Stimulated activated CD8-positive, alpha-beta memory T cell treated with anti-CD3 and anti-CD28 coated beads, Interleukin-4, amount 100 ng/mL, for 1 hour (primary cell): ENCODE results near the gene GBX2.

Source experiments
- DNase-seq, 2 donors: peaks; one replicate each; pipeline ENCODE4 v3.0.0-alpha.2; 2020; ENCODE audit warnings: low read depth in 2 of 2, low spot score in 1 of 2

The GBX2 gene

DNA sequence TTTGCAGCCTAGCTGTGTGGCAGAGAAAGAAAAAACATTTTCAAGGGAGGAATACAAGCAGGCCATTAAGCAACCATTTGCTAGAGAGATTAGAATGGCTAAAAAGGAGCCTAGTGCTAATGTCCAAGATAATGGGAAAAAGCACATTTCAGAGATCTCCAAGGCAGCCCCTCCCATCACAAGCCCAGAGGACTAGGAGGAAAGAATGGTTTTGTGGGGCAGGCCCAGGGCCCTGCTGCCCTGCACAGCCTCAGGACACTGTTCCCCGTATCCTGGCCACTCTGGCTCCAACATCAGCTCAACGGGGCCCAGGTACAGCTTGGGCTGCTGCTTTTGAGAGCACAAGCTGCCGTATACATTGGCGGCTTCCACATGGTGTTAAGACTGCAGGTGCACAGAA lies 16.5 kb upstream of the GBX2 start:
- DNase-seq, result no peak

DNA sequence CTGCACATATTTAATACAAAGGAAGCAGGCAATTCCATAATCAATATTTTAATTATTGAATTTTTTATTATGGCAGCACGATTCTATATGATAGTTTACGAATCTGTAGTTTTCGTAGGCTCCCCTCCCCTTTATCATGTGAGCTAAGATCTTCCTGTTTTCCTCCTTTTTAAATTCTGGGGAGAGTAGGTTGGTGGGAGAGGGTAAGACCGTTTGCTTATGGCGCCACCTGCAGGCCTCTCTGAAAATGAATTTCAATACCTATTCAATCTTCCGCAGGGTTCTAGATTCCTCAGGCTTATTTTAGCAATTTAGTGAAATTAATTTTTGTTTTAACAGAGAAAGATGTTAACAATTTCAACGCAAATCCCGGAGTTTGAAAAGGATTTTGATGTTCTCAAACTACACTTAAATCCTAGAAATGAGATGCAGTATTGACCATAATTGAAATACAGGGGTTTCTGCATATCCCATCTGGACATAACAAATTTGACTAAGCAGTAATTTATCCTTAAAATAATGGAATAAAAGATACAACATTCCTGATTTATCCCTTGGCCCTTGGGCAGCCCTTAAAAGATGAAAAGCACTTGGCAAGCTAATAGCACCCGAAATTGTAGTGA lies 12.8 kb upstream of the GBX2 start:
- DNase-seq, result no peak

DNA sequence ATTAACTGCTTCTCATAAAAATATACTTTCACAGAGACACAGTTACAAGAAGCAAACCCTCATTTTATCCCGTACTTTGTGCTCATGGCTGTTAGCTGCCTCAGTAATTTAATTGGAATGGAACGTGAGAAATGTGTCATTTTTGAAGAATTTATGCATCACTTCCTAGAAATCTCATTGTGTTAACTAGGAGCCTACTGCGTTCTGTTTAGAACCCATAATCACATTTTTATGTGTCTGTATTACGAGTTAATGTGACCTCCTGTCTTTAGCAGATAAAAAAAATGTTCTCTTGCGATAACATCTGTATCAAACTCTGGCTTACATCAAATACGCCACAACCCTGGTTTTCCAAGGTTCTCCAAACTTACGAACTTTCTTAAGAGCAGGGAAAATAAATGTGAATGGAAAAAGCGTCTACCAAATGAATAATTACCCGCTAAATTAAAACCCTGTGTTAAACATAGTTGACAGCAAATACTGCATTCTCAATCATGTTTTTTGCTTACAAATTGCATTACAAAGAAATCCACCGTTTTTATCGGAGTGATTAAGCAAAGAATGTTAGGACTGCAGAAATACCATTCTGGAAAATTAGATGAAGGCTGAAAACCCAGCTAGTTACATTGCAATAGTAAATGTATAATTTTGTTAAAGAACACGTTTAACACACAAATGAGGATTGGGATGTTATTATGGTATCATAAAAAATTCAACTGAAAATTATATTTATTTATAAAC lies 12.1 kb upstream of the GBX2 start:
- DNase-seq, result no peak

DNA sequence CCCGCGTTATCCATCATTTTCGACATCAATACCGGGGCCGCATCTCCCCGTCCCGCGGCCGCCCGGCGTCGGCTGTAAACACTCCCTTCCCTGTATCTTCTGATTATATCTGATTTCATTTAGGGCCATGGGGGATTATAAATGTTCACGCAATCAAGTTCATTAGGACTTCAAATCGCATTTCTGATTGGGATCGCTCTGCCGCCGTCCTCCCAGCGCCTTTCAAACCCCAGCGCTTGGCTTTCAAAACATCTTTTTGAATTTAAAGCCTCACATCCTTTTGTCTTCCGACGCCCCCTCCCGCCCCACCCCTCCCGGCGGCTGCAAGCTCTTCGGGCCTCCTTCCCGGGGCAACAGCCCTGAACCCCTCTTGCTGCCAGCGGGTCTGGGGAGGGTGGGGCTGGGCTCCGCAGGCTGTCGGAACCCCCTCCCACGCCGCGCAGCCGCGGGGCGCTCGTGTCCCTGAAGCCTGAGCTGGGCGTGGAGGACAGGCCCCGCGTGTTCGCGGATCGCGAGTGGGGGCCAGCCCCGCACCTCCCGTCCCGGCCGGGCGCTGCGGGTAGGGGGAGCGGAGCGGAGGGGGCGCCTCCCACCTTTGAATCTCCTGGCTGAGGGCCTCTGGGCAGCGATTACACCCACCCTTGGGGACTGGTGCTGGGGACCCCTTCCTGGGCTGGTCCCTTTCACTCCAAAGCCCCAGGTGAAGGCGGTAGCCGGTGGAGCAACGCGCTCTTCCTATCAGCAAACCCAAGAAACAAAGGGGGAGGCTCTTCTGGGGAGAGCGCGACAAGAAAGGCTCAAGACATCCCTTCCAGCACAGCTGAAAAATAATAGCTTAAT lies 11.3 kb upstream of the GBX2 start:
- no peak for DNase-seq

DNA sequence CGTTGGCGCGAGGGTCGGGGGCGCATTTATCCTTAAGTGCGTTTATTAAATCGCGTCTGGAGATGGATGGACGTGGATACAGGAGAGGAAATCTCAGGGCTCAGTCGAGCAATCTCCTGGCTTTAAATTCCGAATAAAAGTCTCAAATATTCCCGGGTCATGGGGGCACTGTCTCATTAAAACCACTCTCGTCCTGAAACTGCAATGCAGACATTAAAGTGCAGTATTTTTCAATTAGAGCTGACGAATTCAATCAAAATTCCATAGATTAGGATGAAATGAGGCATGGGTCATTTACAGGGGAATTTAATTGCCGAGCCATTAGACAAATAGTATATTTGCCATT lies 10.7 kb upstream of the GBX2 start:
- DNase-seq, result no peak

DNA sequence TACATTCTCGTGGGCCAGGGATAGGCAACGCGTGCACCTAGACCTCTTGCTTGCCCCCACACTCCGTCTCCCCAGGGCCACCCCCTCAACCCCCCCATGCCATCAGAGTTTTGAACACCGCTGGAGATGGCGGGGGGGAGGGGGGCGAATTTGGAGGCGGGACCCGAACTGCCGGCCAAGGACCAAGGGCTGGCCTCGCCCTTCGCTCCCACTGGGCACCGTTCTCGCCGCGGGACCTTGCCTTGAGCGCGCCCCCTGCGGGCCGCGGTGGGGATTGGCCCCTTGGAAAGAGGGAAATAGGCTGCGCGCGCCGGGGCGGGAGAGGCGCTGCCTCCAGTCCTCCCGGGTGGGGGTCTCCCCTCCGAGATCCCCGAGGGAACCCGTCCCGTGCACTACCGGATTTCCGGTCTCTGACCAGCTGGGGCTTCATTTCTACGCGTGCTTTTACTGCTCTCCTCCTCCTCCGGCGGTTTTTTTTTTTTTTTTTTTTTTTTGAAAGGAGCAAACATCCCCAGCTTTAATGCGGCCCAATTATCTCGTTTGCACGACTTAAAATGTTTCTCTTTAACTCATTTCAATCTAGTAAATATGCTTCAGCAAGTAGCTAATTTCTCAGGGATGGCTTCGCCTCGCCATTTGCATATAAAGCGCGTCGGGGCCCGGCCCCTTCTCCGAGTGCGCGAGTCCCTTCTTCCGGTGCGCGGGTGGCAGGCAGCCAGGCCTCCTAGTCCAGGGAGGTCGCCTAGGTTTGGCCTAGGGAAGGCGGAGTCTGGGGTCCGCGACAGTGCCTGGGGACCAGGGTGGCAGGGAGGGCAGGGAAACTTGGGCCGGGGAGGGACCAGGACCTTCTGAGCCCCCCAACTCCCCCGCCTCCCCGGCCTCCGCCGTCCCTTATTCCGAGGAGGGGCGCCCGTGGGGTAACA lies 10.0 kb upstream of the GBX2 start:
- DNase-seq, result no peak

DNA sequence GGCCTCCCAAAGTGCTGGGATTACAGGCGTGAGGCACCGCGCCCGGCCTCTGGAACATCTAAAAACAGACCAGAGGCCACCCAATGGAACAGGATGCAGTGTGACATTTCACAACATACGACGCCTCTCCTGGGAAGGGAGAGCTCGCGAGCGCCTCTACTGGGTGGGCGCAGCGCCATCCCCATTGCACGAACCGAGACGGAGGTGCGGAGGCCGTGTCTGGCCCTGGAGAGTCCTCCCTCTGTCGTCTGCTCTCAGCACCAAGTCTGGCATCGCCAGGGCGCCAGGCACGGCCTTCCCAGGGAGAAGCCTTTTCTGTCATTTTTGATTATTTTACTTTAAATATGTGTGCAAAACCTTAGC lies 9.4 kb upstream of the GBX2 start:
- no peak for DNase-seq

DNA sequence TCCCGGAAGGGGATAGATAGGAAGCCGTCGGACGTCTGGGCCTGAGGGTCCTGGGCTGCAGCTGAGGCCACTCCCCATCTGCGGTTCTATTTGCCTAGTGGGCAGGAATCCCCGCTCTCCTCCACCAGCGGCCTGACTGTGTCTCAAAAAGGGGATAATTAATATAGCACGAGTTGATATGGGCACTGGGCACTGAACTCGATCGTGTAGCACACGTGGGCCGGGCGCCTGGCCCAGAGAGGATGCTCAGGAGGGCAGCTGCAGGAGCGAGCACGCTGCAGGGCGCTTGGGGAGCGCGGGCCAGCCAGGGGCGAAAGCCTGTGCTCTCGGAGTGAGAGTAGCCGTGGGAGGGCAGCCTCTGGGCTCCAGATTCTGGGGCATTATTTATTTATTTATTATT lies 8.8 kb upstream of the GBX2 start:
- DNase-seq, result no peak

DNA sequence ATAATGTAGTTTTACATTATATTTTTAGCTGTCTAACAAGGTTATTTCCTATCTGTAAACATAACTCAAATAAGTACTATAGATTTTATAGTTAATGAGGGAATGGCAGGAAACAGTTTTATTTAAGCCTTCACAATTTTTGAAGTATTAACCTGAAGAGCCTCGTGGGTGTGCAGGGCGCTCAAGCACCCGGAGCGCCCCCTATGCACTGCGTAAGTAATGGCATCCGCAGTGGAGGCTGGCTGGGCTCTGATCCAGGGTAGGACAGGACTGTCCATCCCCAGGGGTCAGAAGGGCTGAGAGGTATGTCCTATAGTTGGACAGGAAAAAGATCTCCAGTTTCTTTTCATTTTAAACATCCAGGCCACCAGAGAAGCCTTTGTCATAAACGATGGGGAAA lies 8.2 kb upstream of the GBX2 start:
- DNase-seq, result no peak

DNA sequence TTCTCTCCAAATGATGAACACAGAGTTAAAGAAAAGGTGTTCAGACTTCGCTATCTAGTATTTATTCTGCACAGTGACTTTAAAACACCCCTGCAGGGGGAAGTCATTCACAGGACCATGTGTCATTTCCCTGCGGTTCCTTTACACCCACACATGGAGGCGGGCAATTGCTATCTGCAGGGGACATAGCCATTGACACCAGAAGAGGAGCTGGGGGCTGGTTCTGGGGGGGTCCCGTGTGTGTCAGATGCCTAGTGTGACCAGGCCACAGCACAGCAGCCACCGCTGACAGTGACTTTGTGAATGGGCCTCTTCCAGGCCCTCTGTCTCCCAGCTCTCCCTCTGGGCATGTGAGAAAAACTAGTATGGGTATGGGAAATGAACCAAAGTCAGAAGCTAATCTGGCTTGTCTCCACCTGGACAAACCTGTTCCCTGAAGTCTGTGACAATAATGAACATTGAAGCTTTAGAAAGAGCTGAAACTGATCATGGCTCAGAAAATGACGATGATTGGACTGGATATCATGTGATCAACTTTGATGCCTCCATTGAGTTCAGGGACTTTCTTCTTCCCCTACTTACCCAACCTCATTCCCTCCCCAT lies 7.5 kb upstream of the GBX2 start:
- no peak for DNase-seq

DNA sequence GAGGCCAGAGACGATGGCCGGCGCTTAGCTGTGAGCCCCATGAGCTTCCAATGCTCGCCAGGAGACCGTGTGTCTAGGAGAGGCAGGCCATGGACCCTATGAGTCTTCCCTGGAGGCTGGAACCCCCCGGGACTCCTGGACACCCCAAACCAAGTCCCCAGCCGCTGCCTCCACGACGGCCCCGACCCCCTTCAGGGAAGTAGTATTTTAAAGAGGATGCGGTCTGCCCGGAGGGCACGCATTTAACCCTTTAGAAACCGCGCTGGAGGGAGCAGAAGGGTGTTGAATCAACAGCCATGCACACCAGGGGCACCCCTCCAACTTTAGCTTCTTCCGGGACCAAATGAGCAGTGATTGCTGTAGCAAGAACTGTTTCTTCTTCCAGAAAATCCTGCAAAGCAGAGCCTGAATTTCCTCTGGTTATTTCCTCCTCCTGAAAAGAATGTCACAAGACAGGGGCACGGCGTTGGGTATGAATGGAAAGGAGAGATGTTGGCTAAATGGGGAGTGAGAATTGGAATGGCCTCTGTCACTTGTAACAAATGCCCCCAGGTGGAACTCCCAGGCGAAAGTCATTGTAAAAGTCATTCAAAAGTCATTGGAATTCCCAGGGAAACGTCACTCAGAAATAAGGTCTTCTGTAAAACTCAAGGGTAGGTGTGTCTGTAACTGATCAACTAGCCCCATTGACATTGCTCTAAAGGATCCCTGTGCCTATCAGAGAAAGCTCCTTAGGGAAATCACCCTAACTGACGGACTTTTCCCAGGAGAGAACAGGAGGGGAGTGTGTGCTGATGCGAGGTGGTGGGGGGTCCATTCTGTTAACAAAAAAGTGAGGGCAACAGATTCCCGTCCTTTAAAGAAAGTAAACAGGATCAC lies 5.8 kb upstream of the GBX2 start:
- no peak for DNase-seq

DNA sequence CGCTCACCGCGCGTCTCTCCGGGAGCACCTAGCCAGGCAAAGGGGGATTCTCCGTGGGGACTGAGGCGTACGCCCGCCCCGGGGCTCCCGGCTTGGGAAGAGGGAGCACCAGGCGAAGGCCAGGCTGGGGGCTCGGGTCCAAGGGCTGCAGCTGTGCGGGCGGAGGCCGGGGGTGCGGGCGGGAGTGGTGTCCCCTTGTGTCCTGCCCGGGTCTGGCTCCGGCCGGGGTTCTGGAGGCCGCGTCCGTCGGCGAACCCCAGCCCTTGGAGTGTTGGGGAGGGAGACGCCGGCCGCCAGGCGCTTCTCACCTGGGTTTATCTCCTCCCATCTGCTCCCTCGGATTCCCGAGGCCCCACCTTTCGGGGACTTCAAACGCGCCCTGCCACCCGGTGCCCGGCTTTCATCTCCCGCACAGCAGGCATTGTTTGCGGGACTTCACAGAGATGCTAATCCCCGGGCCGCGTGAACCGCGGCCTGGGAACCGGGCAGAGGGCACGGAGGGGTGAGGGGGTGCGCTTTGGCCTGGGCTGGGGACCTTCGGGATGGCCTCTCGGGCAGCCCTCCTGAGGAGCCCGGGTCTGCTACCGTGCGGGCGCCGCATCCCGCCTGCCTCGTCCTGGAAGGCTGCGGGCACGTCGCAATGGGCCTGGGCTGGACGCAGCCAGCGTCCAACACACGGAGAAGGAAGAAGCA lies 5.0 kb upstream of the GBX2 start:
- no peak for DNase-seq

DNA sequence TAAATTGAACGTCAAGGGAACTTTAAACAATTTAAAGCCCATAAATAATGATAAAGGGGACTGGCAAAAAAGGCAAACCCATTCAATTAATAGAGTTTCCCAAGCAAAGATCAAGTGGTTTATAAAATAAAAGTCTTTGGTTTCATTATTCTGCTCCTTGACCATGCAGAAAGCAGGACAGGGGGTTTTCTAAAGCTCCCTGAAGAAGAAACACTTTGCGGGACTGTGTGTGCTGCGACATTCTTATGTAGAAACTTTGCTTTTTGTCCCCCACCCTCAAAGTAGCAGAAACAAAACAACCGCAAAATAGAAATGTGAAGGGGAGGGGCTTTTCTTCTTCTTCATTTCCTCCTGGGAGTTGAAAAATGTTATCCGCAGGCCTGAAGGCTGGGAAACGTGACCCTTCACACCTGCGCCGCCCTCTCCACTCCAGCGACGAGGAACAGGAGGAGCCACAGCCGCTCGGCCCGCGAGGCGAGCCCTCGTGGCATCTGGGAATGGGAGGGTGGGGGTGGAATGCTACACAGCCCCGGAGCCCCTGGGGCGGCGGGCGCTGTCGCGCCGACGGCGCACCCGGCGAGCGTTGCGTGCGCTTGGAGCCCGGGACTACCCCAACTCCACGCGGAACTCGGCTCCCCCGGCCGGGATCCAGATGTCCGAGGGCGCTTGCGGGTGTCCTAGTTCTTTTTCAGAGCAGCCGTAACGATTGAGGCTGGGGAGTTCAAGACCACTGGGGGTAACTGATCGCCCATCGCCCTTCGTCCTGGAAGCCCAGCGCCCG lies 4.3 kb upstream of the GBX2 start:
- DNase-seq, result no peak

DNA sequence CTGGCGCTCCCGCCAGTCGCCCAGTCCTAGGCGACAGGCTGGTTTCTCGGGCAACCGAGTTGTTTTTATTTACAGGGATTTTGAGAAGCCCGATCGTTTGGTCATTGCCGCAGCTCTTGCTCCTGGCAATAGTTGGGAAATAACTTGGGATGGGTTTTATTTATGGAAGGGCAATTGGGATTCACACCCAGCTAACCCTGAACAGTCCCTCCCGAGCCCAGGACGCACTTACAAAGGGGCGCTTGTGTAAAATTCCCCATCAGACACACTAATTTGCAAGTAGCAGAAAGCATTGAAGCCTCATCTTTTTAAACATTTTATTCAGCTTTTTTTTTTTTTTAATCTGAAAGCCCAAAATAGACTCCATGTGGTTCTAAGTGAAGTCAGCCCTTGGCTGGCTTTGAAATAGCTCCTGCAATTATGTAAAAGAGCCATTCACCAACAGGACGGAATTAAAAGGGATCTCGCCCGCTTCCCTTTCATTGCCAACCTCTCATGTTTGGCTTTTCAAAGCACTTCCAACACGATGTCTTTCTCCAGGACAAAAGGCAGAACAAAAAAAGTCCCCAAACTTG lies 3.6 kb upstream of the GBX2 start:
- DNase-seq, result no peak

DNA sequence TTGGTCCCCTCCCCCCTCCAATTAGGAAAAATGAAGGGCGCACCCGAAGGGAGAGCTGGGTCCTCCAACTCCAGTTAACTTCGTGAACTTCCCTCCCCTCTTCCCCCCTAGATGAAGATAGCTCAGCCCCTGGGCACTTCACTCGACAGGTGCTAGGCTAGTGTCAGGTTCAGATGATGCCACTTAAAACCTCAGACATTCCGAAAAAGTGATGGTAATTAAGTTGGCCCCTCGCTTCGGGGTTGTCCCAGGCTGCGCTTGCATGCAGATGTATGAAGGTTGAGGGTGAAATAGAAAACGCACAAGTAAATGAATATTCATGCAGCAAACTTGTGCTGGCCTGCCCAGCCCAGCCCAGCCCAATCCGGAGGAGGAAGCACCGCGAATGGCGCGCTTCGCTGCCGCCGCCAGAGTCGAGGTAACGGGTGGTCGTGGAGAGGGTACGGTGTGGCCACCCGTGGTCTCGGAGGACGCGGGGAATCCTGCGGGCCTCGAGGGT lies 3.0 kb upstream of the GBX2 start:
- no peak for DNase-seq

DNA sequence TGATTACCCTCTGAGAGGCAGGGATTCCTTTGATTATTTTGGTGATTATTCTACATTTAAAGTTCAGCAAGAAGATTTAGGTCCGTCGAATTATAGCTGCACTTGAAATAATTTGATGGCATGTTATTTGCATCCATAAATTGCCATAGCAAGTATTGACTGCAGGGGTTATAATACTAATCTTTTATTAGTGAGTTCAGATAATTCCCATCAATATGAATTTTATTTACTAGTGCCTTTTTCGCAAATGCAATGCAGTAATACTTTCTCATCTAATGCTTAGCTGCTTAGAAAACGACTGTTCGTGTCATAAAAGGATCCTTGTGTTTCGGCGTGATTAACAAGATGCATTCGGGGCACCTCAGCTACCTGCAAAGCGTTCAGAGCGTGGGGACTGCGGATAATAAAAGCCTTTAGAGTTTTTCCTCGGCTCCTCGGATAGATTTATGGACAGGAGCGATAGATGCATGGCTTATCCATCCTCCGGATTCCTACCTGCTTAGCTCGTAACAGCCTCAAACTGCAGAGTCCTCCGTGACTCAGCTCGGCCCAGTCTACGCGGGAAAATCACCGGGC lies 2.5 kb upstream of the GBX2 start:
- no peak for DNase-seq

DNA sequence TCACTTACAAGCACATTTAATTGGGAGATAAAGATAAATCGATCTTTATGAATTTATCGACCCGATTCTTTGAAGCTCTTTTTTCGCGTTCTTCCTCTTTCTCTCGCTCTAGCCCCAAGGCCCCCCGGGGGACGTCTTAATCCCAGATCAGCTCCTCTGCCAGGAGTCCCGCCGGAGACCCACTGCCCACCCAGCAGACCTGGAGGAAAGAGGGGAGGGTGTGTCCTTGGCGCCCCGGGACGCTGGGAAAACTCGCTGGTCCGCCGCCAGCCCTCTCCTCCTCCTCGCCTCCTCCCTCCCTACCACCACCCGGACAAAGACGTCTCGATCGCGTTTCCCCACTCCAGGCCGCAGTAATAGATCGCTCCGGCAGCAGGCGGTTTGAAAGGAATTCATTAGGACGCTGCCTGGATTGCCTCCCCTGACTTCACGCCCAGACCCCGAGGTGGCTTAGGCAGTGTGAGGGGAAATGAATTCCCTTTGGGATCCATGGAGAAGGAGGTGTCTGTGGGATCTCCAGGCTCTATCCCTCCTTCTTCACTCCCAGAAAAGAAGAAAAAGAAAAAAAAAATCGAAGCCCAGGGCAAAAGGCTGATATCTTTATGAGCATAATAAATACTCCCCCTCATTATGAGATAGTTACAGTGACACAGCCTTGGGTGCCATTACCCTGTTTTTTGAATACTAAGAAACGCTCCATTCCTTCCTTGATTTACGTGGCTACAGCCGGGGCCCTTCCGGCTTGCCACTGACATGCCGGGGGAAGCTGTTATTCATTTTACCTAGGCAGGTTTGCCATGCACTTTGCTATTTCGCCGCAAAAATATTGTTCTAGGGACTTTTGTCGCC lies 1.8 kb upstream of the GBX2 start:
- DNase-seq, result no peak
